ENCODE results near the gene CILP.

GRCh38 chr15:65233696-65234095 lies 22.4 kb upstream of the CILP start:
- TF ChIP-seq REST (IDR thresholded peaks at IDR 0.05; ENCODE audit: insufficient read depth in 1 of 2, low read depth in 2 of 2, low read length in 2 of 2): no peak
- TF ChIP-seq POLR2AphosphoS5 (IDR thresholded peaks at IDR 0.05; ENCODE audit: low read depth, low read length): no peak
